HCT116 (cell line): ENCODE data around the gene CNBD2. TPM values are rescaled to one million over a fixed set of nuclear protein-coding genes. Genes with fewer than 3 reads are reported as not detected.
"Not testable (repeated sequence)": the region's sequence is repeated elsewhere in the genome, so short reads cannot be mapped to it uniquely, and the experiment has no call there.

Experiments used
- ATAC-seq: fragments of 200-7000 bp; cut with Tn5 transposase; 2 replicates; pipeline ENCODE4 v1.9.1; 2020; ENCODE audit warnings: mild to moderate bottlenecking, moderate library complexity
- BruUV-seq: library from RNA; stranded (reverse); fragments of 400-500 nt; replicated peaks from 2 replicates; lab custom pipeline; 2021; lab: Mats Ljungman, UMichigan
- CTCF ChIA-PET: fragments of 300-600 bp; sonication (Branson Sonifier 250); formaldehyde crosslinking; loops from one replicate; lab custom pipeline; 2021; ENCODE audit warnings: antibody characterized with exemption; lab: Charles Lee
- POLR2A ChIA-PET: fragments of 300-600, 350-600 bp; sonication (Branson Sonifier 250); formaldehyde crosslinking; loops from one replicate; lab custom pipeline; 2021; ENCODE audit warnings: antibody characterized with exemption; lab: Charles Lee
- RAD21 ChIA-PET, 2 experiments: fragments of 300-600 bp; sonication (Branson Sonifier 250); formaldehyde crosslinking; loops; one replicate each; lab custom pipeline; 2023; ENCODE audit warnings: low total read pairs in 2 of 2; ENCODE audit not compliant: uncharacterized antibody in 2 of 2, unreplicated experiment in 2 of 2, low non-redundant PET in 1 of 2; lab: Charles Lee
- DNase-seq: peaks from one replicate; pipeline ENCODE4 v3.0.0-alpha.2; 2010; ENCODE audit warnings: low read depth, low spot score
- H2AFZ ChIP-seq: fragments of 200-600 bp; shearing (Covaris generic), sonication (generic); 2 replicates; pipeline ENCODE4 v1.6.1; 2017; ENCODE audit warnings: low read depth, mixed run types, mixed read lengths, antibody characterized with exemption, low read length; ENCODE audit not compliant: poor library complexity, severe bottlenecking
- H3K27ac ChIP-seq: 2 replicates; pipeline ENCODE4 v1.5.1; 2012; ENCODE audit warnings: low read depth, low read length
- H3K27me3 ChIP-seq: fragments of 200-600 bp; sonication (generic); 2 replicates; pipeline ENCODE4 v1.6.1; 2016; ENCODE audit warnings: mixed run types, low read length, mixed read lengths; ENCODE audit not compliant: insufficient read depth
- H3K36me3 ChIP-seq, 2 experiments: fragments of 200-500 bp in 1 of 2; fragments of 200-600 bp in 1 of 2; sonication (Bioruptor generic) in 1 of 2; sonication (generic) in 1 of 2; 2 replicates each; pipeline versions ENCODE4 v1.5.1 to v1.6.1; 2014 to 2016; ENCODE audit warnings: low read length in 2 of 2, inconsistent platforms in 1 of 2, mixed read lengths in 1 of 2, mixed run types in 1 of 2; ENCODE audit not compliant: insufficient read depth in 2 of 2, control insufficient read depth in 1 of 2
- H3K4me1 ChIP-seq, 2 experiments: fragments of 200-600 bp in 1 of 2; sonication (generic) in 1 of 2; 2 replicates each; pipeline versions ENCODE4 v1.5.1 to v1.6.1; 2012 to 2017; ENCODE audit warnings: low read length in 2 of 2, inconsistent platforms in 1 of 2, mild to moderate bottlenecking in 1 of 2, mixed read lengths in 1 of 2, mixed run types in 1 of 2, moderate library complexity in 1 of 2; ENCODE audit not compliant: insufficient read depth in 2 of 2, control insufficient read depth in 1 of 2
- H3K4me2 ChIP-seq: fragments of 200-600 bp; sonication (generic); 2 replicates; pipeline ENCODE4 v1.6.1; 2017; ENCODE audit warnings: mixed run types, low read length, mixed read lengths
- H3K4me3 ChIP-seq, 2 experiments: fragments of 200-600 bp in 1 of 2; sonication (generic) in 1 of 2; replicated peaks in 1 of 2; 2 replicates each; pipeline ENCODE4 v1.5.1; 2011 to 2016; ENCODE audit warnings: low read length in 2 of 2, control low read depth in 1 of 2, low read depth in 1 of 2, mild to moderate bottlenecking in 1 of 2, mixed read lengths in 1 of 2, mixed run types in 1 of 2
- H3K79me2 ChIP-seq: fragments of 200-600 bp; sonication (generic); 2 replicates; pipeline ENCODE4 v1.6.1; 2017; ENCODE audit warnings: mild to moderate bottlenecking, mixed run types, low read length, moderate library complexity, mixed read lengths; ENCODE audit not compliant: insufficient read depth
- H3K9ac ChIP-seq: fragments of 200-600 bp; sonication (generic); 2 replicates; pipeline ENCODE4 v1.6.1; 2016; ENCODE audit warnings: low read length, mixed read lengths
- H3K9me2 ChIP-seq: fragments of 200-600 bp; sonication (generic), shearing (Covaris generic); 2 replicates; pipeline ENCODE4 v1.6.1; 2017; ENCODE audit warnings: mixed run types, mild to moderate bottlenecking, moderate library complexity; ENCODE audit not compliant: insufficient read depth
- H3K9me3 ChIP-seq, 2 experiments: fragments of 200-500 bp in 1 of 2; fragments of 200-600 bp in 1 of 2; sonication (Bioruptor generic) in 1 of 2; sonication (generic) in 1 of 2; 2 replicates each; pipeline ENCODE4 v1.6.1; 2014 to 2017; ENCODE audit warnings: low read length in 2 of 2, mixed read lengths in 2 of 2, inconsistent platforms in 1 of 2, low read depth in 1 of 2, mild to moderate bottlenecking in 1 of 2, mixed run types in 1 of 2, moderate library complexity in 1 of 2; ENCODE audit not compliant: control insufficient read depth in 1 of 2, insufficient read depth in 1 of 2
- H4K20me1 ChIP-seq: fragments of 200-600 bp; sonication (generic), shearing (Covaris generic); 2 replicates; pipeline ENCODE4 v1.6.1; 2017; ENCODE audit warnings: mixed run types, mild to moderate bottlenecking, moderate library complexity; ENCODE audit not compliant: insufficient read depth
- CBX3 ChIP-seq: IDR thresholded peaks from 2 replicates; pipeline ENCODE4 v1.6.1; 2012; ENCODE audit warnings: low read depth
- CEBPB ChIP-seq: IDR thresholded peaks from 2 replicates; pipeline ENCODE4 v1.6.1; 2012; ENCODE audit warnings: low read depth
- EGR1 ChIP-seq: IDR thresholded peaks from 2 replicates; pipeline ENCODE4 v1.6.1; 2012; ENCODE audit warnings: low read depth
- ELF1 ChIP-seq: IDR thresholded peaks from 2 replicates; pipeline ENCODE4 v1.6.1; 2012; ENCODE audit warnings: low read depth, borderline replicate concordance
- POLR2A ChIP-seq: IDR thresholded peaks from 2 replicates; pipeline ENCODE4 v1.7.0; 2011; ENCODE audit warnings: borderline replicate concordance; ENCODE audit not compliant: insufficient read depth, insufficient read length; ENCODE audit errors: extremely low read depth
- POLR2AphosphoS5 ChIP-seq: IDR thresholded peaks from 2 replicates; pipeline ENCODE4 v1.6.1; 2011; ENCODE audit warnings: mild to moderate bottlenecking, low read depth, low read length, moderate library complexity
- RAD21 ChIP-seq: IDR thresholded peaks from 2 replicates; pipeline ENCODE4 v1.6.1; 2012; ENCODE audit warnings: low read depth, mild to moderate bottlenecking
- SIN3A ChIP-seq: IDR thresholded peaks from 2 replicates; pipeline ENCODE4 v1.6.1; 2012; ENCODE audit warnings: low read depth
- ZFX ChIP-seq: fragments of 450-650 bp; IDR thresholded peaks from 2 replicates; pipeline ENCODE4 v1.6.1; 2017
- ZNF274 ChIP-seq: fragments of 200-500 bp; sonication (Bioruptor generic); IDR thresholded peaks from 2 replicates; pipeline ENCODE4 v1.6.1; 2014; ENCODE audit warnings: mild to moderate bottlenecking, low read depth, low read length, inconsistent platforms
- intact Hi-C: fragments of 100-400 bp; cut with micrococcal nuclease; formaldehyde crosslinking; loops from 2 replicates; pipeline ENCODE4 v1.10.0; 2022
- total RNA-seq: library from RNA; stranded (reverse); gene quantifications from one replicate; pipeline ENCODE4 v1.2.1, GENCODE V29; 2021; ENCODE audit not compliant: unreplicated experiment
- TF ChIP-seq, protein P1 (sequence below): IDR thresholded peaks from 2 replicates; pipeline ENCODE4 v1.6.1; 2012
- TF ChIP-seq, protein P2 (sequence below): IDR thresholded peaks from 2 replicates; pipeline ENCODE4 v1.6.1; 2012; ENCODE audit warnings: low read depth
- TF ChIP-seq, protein P3 (sequence below): IDR thresholded peaks from 2 replicates; pipeline ENCODE4 v1.6.1; 2011; ENCODE audit warnings: mild to moderate bottlenecking, low read length, moderate library complexity; ENCODE audit not compliant: insufficient replicate concordance; ENCODE audit errors: extremely low read depth
- TF ChIP-seq, protein P4 (sequence below): IDR thresholded peaks from 2 replicates; pipeline ENCODE4 v1.6.1; 2012

CNBD2 gene
- total RNA-seq, 1 experiment from 2014 or later: 3.1 TPM

DNA sequence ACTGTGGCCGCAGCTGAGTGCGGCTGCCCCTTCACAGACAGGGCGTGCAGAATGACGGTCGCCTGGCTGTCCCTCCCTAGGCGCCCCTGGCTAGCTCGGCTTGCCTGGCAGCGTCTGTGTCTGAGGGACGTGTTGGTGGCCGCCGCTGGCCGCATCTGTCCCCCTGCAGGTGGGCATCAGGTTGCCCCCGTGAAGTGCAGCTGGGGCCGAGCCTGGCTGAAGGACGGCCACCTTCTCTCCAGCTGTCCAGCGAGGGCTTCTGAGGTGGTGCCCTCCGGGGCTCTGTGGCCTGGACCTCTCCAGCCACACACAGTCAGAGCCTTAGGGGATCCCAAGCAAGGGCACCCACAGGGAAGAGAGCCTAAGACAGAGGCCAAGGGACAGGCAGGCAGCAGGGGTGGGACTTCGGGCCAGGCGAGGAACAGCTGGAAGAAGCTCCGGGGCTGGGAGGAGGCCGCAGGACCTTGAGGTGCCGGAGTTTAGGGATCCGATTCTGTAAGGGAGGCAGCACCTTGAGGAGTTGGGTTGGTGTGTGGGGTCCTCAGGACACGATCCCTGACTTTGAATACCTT lies 97.1 kb downstream of the CNBD2 start (continued):
- TF ChIP-seq, protein P1, sequence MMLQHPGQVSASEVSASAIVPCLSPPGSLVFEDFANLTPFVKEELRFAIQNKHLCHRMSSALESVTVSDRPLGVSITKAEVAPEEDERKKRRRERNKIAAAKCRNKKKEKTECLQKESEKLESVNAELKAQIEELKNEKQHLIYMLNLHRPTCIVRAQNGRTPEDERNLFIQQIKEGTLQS: no peak
- no peak for TF ChIP-seq CBX3
- TF ChIP-seq, protein P2, sequence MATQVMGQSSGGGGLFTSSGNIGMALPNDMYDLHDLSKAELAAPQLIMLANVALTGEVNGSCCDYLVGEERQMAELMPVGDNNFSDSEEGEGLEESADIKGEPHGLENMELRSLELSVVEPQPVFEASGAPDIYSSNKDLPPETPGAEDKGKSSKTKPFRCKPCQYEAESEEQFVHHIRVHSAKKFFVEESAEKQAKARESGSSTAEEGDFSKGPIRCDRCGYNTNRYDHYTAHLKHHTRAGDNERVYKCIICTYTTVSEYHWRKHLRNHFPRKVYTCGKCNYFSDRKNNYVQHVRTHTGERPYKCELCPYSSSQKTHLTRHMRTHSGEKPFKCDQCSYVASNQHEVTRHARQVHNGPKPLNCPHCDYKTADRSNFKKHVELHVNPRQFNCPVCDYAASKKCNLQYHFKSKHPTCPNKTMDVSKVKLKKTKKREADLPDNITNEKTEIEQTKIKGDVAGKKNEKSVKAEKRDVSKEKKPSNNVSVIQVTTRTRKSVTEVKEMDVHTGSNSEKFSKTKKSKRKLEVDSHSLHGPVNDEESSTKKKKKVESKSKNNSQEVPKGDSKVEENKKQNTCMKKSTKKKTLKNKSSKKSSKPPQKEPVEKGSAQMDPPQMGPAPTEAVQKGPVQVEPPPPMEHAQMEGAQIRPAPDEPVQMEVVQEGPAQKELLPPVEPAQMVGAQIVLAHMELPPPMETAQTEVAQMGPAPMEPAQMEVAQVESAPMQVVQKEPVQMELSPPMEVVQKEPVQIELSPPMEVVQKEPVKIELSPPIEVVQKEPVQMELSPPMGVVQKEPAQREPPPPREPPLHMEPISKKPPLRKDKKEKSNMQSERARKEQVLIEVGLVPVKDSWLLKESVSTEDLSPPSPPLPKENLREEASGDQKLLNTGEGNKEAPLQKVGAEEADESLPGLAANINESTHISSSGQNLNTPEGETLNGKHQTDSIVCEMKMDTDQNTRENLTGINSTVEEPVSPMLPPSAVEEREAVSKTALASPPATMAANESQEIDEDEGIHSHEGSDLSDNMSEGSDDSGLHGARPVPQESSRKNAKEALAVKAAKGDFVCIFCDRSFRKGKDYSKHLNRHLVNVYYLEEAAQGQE: no peak
- TF ChIP-seq ZFX: no peak
- TF ChIP-seq POLR2A: no peak
- no peak for TF ChIP-seq ELF1
- TF ChIP-seq, protein P3, sequence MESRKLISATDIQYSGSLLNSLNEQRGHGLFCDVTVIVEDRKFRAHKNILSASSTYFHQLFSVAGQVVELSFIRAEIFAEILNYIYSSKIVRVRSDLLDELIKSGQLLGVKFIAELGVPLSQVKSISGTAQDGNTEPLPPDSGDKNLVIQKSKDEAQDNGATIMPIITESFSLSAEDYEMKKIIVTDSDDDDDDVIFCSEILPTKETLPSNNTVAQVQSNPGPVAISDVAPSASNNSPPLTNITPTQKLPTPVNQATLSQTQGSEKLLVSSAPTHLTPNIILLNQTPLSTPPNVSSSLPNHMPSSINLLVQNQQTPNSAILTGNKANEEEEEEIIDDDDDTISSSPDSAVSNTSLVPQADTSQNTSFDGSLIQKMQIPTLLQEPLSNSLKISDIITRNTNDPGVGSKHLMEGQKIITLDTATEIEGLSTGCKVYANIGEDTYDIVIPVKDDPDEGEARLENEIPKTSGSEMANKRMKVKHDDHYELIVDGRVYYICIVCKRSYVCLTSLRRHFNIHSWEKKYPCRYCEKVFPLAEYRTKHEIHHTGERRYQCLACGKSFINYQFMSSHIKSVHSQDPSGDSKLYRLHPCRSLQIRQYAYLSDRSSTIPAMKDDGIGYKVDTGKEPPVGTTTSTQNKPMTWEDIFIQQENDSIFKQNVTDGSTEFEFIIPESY: no peak
- no peak for TF ChIP-seq EGR1

DNA sequence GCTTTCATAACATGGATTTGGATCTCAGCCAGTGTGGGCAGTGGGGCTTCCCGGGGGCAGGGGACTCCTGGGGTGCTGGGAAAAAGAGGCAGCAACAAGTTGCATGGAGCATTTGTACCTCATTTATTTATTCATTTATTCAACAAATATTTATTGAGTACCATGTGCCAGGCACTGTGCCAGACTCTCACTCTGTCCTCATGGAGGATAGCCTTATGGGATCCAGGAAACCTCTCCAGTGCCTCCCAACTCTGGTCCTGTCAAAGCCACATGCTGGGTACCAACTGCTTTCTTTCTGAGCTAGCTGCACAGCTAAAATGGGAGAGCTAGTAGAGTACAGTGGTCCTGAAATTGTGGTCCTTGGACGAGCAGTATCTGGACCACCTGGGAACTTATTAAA lies 98.4 kb downstream of the CNBD2 start:
- Histone ChIP-seq H3K36me3 (no peaks in the 10 kb centered on the region), H3K4me3 (no peak overlapping the region), H3K9me3 (no peaks in the 10 kb centered on the region), H4K20me1 (no peaks in the 10 kb centered on the region), H3K79me2 (no peaks in the 10 kb centered on the region), H3K27ac (no peak overlapping the region), H3K4me1 (peaks cover 7 to 25% of the 10 kb centered on the region in 2 experiments; a peak in 3 of 4 replicates), H3K4me2 (no peak overlapping the region), H3K27me3 (no peaks in the 10 kb centered on the region), H3K9me2 (no peaks in the 10 kb centered on the region), H3K9ac (no peak overlapping the region), H2AFZ (no peak overlapping the region)
- no TSS peak for BruUV-seq
- no peak for DNase-seq
- ChIA-PET POLR2A (no interaction called here), CTCF (no interaction called here), RAD21 (no interaction called here)
- no peak for ATAC-seq
- TF ChIP-seq RAD21 (no peak), ZFX (no peak), CEBPB (no peak), SIN3A (no peak), ZNF274 (no peak), POLR2AphosphoS5 (no peak)
- TF ChIP-seq, protein P4, sequence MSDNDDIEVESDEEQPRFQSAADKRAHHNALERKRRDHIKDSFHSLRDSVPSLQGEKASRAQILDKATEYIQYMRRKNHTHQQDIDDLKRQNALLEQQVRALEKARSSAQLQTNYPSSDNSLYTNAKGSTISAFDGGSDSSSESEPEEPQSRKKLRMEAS: no peak
- intact Hi-C loops: no loop called here

DNA sequence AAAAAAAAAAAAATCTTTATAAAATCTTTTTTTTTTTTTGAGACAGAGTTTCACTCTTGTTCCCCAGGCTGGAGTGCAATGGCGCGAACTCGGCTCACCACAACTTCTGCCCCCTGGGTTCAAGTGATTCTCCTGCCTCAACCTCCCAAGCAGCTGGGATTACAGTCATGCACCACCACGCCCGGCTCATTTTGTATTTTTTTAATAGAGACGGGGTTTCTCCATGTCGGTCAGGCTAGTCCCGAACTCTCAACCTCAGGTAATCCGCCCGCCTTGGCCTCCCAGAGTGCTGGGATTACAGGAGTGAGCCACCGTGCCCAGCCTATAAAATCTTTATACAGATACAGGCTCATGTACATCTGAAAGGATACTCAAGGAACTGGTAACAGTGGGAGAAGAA lies 100.1 kb downstream of the CNBD2 start:
- H4K20me1 ChIP-seq, intact Hi-C loops, H3K4me2 ChIP-seq, H3K9me2 ChIP-seq, H3K9ac ChIP-seq, H3K27ac ChIP-seq, DNase-seq, H3K79me2 ChIP-seq, BruUV-seq, RAD21 ChIA-PET, H3K9me3 ChIP-seq, H3K27me3 ChIP-seq, POLR2A ChIA-PET, CTCF ChIA-PET, H3K36me3 ChIP-seq, H3K4me3 ChIP-seq, ATAC-seq, H2AFZ ChIP-seq: not testable (repeated sequence)
- H3K4me1 ChIP-seq: peaks cover 7 to 23% of the 10 kb centered on the region in 2 experiments; a peak in 3 of 4 replicates
